CD4-positive, alpha-beta T cell treated with Interleukin-6 at 100 ng/mL for 8 hours (primary cell): ENCODE results near the gene SH3BP5.

ENCODE experiments used
- DNase-seq: peaks from one replicate; pipeline ENCODE4 v3.0.0-alpha.2; 2020; ENCODE audit warnings: mixed read lengths, low spot score

SH3BP5 gene

GRCh38 chr3:15205934-15206661 is 126.3 kb downstream of the SH3BP5 start, which contains the start of gene CAPN7:
TSS of gene CAPN7 (plus strand) at chr3:15206246. CDS start at chr3:15206496, 250 bp downstream.
- peak; percentile 94 for DNase-seq

GRCh38 chr3:15205482-15205933 is 126.9 kb downstream of the SH3BP5 start:
- DNase-seq: no peak
